ENCODE data around the gene PSG4.
"Not testable (repeated sequence)": the region's sequence is repeated elsewhere in the genome, so short reads cannot be mapped to it uniquely, and the experiment has no call there.

Gene PSG4

GRCh38 chr19:43205471-43206105 lies at the start of gene PSG4:
Gene PSG4, minus strand, starts transcription at chr19:43205638. Its CDS starts 102 bp downstream, at chr19:43205536.
- not testable (repeated sequence) for H3K4me3 ChIP-seq (ENCODE audit: low read depth, low read length)

DNA sequence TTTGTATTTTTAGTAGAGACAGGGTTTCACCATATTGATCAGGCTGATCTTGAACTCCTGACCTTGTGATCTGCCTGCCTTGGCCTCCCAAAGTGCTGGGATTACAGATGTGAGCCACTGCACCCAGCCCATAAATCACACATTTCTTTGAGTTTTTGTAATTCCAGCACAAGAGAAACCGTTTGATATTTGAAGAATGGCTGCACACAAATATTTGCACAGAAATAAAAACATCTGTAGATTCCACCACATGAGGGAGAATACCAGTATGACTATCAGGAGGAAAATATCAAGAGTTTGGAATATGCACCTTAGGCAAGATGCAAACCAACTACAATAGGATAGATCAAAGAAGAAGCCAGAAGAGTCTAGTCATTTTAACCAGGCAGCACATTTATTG lies 46.0 kb upstream of the PSG4 start:
- H3K4me3 ChIP-seq (ENCODE audit: low read depth, low read length): not testable (repeated sequence)

GRCh38 chr19:43250296-43250695 lies 44.9 kb upstream of the PSG4 start:
- not testable (repeated sequence) for H3K4me3 ChIP-seq (ENCODE audit: low read depth, low read length)

DNA sequence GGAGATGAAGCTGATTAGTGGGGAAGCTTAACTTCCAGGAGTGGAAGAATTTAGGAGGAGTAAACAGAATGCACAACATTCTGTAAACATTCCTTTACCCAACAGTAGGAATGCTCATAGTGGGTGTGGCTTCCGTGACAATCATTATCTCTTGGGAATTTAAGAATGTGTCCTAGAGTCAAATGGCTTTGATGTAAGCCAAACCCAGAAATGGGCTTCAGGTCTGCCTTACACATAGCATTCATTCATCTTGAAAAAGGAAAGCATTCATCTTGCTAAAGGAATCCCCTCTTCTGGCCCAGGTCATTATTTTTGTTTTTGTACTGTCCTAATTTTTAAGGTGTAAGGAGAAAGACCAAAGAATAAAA lies 43.2 kb upstream of the PSG4 start:
- not testable (repeated sequence) for H3K4me3 ChIP-seq (ENCODE audit: low read depth, low read length)

GRCh38 chr19:43247243-43247880 lies 41.9 kb upstream of the PSG4 start:
- not testable (repeated sequence) for H3K4me3 ChIP-seq (ENCODE audit: low read depth, low read length)

GRCh38 chr19:43245848-43246247 lies 40.4 kb upstream of the PSG4 start:
- not testable (repeated sequence) for H3K4me3 ChIP-seq (ENCODE audit: low read depth, low read length)

DNA sequence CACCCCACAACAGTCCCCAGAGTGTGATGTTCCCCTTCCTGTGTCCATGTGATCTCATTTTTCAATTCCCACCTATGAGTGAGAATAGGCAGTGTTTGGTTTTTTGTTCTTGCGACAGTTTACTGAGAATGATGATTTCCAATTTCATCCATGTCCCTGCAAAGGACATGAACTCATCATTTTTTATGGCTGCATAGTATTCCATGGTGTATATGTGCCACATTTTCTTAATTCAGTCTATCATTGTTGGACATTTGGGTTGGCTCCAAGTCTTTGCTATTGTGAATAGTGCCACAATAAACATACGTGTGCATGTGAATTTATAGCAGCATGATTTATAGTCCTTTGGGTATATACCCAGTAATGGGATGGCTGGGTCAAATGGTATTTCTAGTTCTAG lies 36.8 kb upstream of the PSG4 start:
- not testable (repeated sequence) for H3K4me3 ChIP-seq (ENCODE audit: low read depth, low read length)

GRCh38 chr19:43238213-43238612 lies 32.8 kb upstream of the PSG4 start:
- H3K4me3 ChIP-seq (ENCODE audit: low read depth, low read length): not testable (repeated sequence)

DNA sequence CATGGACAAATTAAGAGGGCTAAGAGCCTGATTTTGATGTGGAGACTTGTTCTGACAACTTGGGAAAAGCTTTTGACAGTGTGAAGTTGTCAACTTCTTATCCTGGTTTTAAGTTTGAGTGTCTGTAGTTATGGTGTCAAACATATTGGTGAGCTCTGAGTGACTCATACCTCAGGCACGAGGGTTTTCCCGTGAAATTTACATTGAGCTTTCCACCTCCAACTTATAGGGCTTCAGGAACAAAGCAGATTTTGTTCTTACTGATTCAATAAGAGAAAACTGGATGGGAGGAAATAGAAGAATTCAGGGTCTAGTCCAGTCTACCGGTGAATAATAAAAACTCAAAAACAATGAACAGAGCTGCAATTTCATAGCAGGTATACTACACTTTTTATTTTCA lies 30.2 kb upstream of the PSG4 start:
- not testable (repeated sequence) for H3K4me3 ChIP-seq (ENCODE audit: low read depth, low read length)

DNA sequence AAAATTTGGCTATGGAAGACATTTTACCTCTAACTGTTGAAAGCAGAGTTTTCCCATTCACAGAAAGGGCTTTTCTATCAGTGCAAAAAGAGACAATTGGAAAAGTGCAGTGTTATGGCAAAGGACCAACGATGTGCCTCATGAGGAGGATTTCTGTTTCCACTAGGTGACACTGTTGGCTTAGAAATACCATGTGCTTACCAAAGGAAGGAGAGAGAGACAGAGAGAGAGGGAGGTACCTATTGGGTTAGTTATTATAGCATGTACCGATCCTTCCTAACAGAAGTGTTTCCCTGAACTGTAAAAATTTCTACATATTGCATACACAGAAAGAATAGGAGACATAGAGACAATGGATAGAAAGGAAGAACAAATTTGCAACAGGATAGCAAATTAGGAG lies 23.9 kb upstream of the PSG4 start:
- no peak overlapping the region for H3K4me3 ChIP-seq (ENCODE audit: low read depth, low read length)

GRCh38 chr19:43228730-43229129 lies 23.3 kb upstream of the PSG4 start:
- H3K4me3 ChIP-seq (ENCODE audit: low read depth, low read length): not testable (repeated sequence)

DNA sequence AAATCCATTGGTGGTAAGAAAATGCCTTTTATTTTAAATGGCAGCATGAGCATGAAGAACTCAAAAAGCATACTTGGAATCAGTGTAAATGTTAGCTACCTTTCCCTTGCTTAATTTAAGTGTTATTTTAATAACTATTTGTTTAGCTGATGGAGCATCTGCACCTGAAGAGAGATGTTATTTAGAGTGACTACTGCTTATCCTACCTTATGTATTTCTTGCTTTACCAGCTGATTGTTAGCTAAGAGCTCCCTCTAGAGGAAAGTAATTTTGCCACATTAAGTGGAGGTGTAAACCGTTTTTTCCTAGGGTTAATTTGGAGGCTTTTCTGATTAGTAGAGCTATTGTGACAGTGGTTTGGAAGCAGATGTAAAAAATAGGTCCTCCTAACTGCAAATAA lies 21.5 kb upstream of the PSG4 start:
- H3K4me3 ChIP-seq (ENCODE audit: low read depth, low read length): not testable (repeated sequence)

GRCh38 chr19:43224855-43225253 lies 19.4 kb upstream of the PSG4 start:
- H3K4me3 ChIP-seq (ENCODE audit: low read depth, low read length): no peak overlapping the region

DNA sequence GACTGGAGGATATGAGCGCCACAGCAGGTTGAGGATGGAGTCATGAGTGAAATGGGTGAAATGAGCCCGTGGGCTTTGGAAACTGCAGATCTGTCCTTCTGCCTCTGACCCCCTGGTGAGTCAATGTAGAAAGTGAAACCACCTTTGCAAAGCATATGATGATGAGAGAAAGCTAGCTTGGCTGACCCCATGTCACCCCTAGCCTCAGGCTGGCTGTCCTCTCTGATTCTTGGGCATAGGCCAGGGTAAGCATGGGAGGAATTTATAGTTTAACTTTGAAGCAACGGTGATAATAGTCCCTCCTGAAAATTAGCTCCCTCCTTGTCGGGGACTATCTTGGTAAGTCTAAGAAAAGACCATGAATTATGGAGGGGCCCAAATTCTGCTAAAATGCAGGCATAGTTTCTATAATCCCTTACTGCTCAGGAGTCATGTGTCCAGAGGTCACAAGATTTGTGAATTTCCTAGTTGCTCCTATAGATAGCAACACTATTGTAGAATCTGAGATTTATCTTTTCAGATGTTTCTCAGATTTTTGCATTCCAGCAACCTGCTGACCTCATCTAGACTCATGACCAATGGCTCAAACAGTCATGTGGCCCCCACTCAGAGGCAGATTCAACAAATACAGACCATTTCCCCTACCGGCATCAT lies 18.9 kb upstream of the PSG4 start:
- H3K4me3 ChIP-seq (ENCODE audit: low read depth, low read length): not testable (repeated sequence)

GRCh38 chr19:43221891-43222290 lies 16.5 kb upstream of the PSG4 start:
- H3K4me3 ChIP-seq (ENCODE audit: low read depth, low read length): not testable (repeated sequence)

DNA sequence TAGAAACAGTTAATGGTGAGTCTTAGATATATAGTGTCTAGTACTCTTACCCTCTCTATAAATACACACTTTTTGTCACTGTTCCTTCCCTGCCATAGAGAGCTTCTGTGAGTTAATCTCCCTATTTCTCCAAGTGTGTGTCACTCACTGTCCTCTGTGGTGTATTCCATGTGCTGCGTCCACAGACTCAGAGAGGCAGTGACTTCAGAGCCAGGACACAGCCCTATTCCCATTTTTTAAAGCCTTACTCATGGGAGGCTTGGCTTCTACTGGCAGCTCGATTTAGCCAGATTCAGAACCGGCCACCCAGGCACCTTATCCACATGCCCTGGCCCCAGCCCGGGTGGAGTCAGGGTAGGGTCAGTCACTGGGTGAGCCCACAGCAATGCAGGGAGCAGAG lies 13.7 kb upstream of the PSG4 start:
- H3K4me3 ChIP-seq (ENCODE audit: low read depth, low read length): not testable (repeated sequence)

GRCh38 chr19:43215881-43216280 lies 10.4 kb upstream of the PSG4 start:
- H3K4me3 ChIP-seq (ENCODE audit: low read depth, low read length): not testable (repeated sequence)

DNA sequence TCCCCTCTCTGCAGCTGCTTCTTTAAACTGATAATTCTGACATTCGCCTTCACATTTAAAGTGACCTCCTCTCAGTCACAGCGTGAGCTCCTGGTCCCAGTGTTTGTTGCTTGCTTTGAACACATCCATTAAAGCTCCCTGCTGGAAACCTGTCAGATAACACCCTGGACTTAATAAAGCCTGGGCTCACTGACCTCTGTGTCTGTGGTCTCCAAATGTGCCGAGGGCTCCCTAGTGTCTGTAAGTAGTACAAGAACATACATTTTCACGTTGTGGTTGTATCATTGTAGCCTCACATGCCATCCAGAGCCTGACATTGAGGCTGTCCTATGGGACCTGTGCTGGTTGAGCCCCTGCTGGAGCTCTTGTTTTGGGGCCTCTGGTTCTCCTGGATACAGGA lies 2.6 kb upstream of the PSG4 start:
- H3K4me3 ChIP-seq (ENCODE audit: low read depth, low read length): no peak overlapping the region

GRCh38 chr19:43207174-43207573 lies 1.7 kb upstream of the PSG4 start:
- not testable (repeated sequence) for H3K4me3 ChIP-seq (ENCODE audit: low read depth, low read length)

DNA sequence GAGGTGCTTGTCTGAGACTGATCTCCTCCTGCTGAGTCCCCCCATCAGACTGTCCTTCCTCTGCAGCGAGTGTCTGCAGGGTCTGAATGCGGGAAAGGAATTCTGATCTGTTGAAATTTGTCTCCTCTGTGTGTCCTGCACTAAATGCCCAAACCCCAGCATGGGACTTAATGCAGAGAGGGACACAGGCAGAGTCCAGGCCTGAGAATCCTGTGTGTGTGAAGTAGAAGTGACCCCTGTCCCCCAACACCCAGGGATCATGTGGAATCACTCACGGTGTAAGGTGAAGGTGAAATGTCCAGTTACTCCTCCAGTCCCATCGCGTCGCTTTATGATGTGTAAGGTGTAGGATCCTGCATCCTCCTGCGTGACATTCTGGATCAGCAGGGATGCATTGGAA lies 1.8 kb downstream of the PSG4 start:
- H3K4me3 ChIP-seq (ENCODE audit: low read depth, low read length): not testable (repeated sequence)

- H3K4me3 ChIP-seq (ENCODE audit: low read depth, low read length): not testable (repeated sequence)
These were observed 3.5 kb downstream of the PSG4 start for GRCh38 chr19:43201891-43202290.

- H3K4me3 ChIP-seq (ENCODE audit: low read depth, low read length): not testable (repeated sequence)
These were observed 4.1 kb downstream of the PSG4 start for GRCh38 chr19:43201337-43201801.
